ENCODE results near the gene TSPAN9. TPM values are rescaled to one million over a fixed set of nuclear protein-coding genes. Genes with fewer than 3 reads are reported as not detected.

Gene TSPAN9
- total RNA-seq, 3 donors from 2014 or later (not counting 1 experiment from before 2014, with no cell fraction given) = 0.86 to 1.6 (median 1.1) TPM

GRCh38 chr12:3036901-3037600 is 40.1 kb upstream of the TSPAN9 start:
- no peak overlapping the region for H3K4me3 Mint-ChIP-seq
- Histone ChIP-seq H3K4me1 (ENCODE audit: control insufficient read depth, insufficient read depth, low read length) (no peaks in the 10 kb centered on the region), H3K4me3 (ENCODE audit: low read length) (no peak overlapping the region), H3K27me3 (ENCODE audit: control insufficient read depth, insufficient read depth, low read length) (no peaks in the 10 kb centered on the region), H3K27ac (ENCODE audit: low read length) (no peak overlapping the region), H3K9me3 (ENCODE audit: control insufficient read depth, insufficient read depth, low read length) (no peaks in the 10 kb centered on the region), H3K36me3 (ENCODE audit: control insufficient read depth, insufficient read depth, low read length) (no peaks in the 10 kb centered on the region)
- 83% methylated on average over 12 of the region's 12 CpGs for WGBS (ENCODE audit: insufficient coverage)
- DNase-seq (no peak), ATAC-seq (no peak)
- H3K27me3 Mint-ChIP-seq (ENCODE audit: low read depth in 2 of 2) = peaks cover 0 to 3% of the 10 kb centered on the region in 2 donors
- H3K4me1 Mint-ChIP-seq = no peaks in the 10 kb centered on the region
- no peaks in the 10 kb centered on the region for H3K36me3 Mint-ChIP-seq
- H3K9me3 Mint-ChIP-seq = no peaks in the 10 kb centered on the region
- intact Hi-C loops (cut with micrococcal nuclease) = no loop called here
- no peak overlapping the region for H3K27ac Mint-ChIP-seq
- TF ChIP-seq CTCF (IDR thresholded peaks at IDR 0.05) = no peak

GRCh38 chr12:3038166-3038565 is 39.0 kb upstream of the TSPAN9 start:
- Histone ChIP-seq H3K9me3 (ENCODE audit: control insufficient read depth, insufficient read depth, low read length) (no peaks in the 10 kb centered on the region), H3K27ac (ENCODE audit: low read length) (no peak overlapping the region), H3K4me3 (ENCODE audit: low read length) (no peak overlapping the region), H3K36me3 (ENCODE audit: control insufficient read depth, insufficient read depth, low read length) (no peaks in the 10 kb centered on the region), H3K4me1 (ENCODE audit: control insufficient read depth, insufficient read depth, low read length) (peaks cover 3% of the 10 kb centered on the region), H3K27me3 (ENCODE audit: control insufficient read depth, insufficient read depth, low read length) (no peaks in the 10 kb centered on the region)
- H3K27ac Mint-ChIP-seq = no peak overlapping the region
- H3K27me3 Mint-ChIP-seq (ENCODE audit: low read depth in 2 of 2) = peaks cover 0 to 8% of the 10 kb centered on the region in 2 donors
- H3K36me3 Mint-ChIP-seq = no peaks in the 10 kb centered on the region
- 77% methylated on average over 7 of the region's 7 CpGs for WGBS (ENCODE audit: insufficient coverage)
- TF ChIP-seq CTCF (IDR thresholded peaks at IDR 0.05) = no peak
- no peaks in the 10 kb centered on the region for H3K9me3 Mint-ChIP-seq
- no peak overlapping the region for H3K4me3 Mint-ChIP-seq
- intact Hi-C loops (cut with micrococcal nuclease) = no loop called here
- H3K4me1 Mint-ChIP-seq = no peaks in the 10 kb centered on the region
- ATAC-seq (no peak), DNase-seq (no peak)

- H3K9me3 Mint-ChIP-seq = no peaks in the 10 kb centered on the region
- H3K4me1 Mint-ChIP-seq = no peaks in the 10 kb centered on the region
- Histone ChIP-seq H3K9me3 (ENCODE audit: control insufficient read depth, insufficient read depth, low read length) (no peaks in the 10 kb centered on the region), H3K36me3 (ENCODE audit: control insufficient read depth, insufficient read depth, low read length) (no peaks in the 10 kb centered on the region), H3K4me1 (ENCODE audit: control insufficient read depth, insufficient read depth, low read length) (peaks cover 3% of the 10 kb centered on the region), H3K27me3 (ENCODE audit: control insufficient read depth, insufficient read depth, low read length) (no peaks in the 10 kb centered on the region), H3K4me3 (ENCODE audit: low read length) (no peak overlapping the region), H3K27ac (ENCODE audit: low read length) (no peak overlapping the region)
- intact Hi-C loops (cut with micrococcal nuclease) = no loop called here
- H3K36me3 Mint-ChIP-seq = no peaks in the 10 kb centered on the region
- 88% methylated on average over 11 of the region's 11 CpGs for WGBS (ENCODE audit: insufficient coverage)
- DNase-seq = no peak
- H3K27ac Mint-ChIP-seq = no peak overlapping the region
- TF ChIP-seq CTCF (IDR thresholded peaks at IDR 0.05) = no peak
- ATAC-seq = no peak
- H3K4me3 Mint-ChIP-seq = no peak overlapping the region
- peaks cover 0 to 14% of the 10 kb centered on the region in 2 donors for H3K27me3 Mint-ChIP-seq (ENCODE audit: low read depth in 2 of 2)
Measured at GRCh38 chr12:3038926-3039510, 38.2 kb upstream of the TSPAN9 start.

All from natural killer cell (primary cell).